ENCODE results near the gene WLS.

- TF ChIP-seq GATA2 (IDR thresholded peaks at IDR 0.05; ENCODE audit: low read depth, low read length) (no peak), GATA3 (IDR thresholded peaks at IDR 0.05; ENCODE audit: low read depth, low read length) (no peak)
Observed at GRCh38 chr1:68117416-68117815, 114.9 kb downstream of the WLS start.
